A673 (cell line): ENCODE measurements around the gene CDH10. TPM values are rescaled to one million over a fixed set of nuclear protein-coding genes. Genes with fewer than 3 reads are reported as not detected.

ENCODE experiments used
- BruUV-seq: library from RNA; stranded (reverse); fragments of 400-500 nt; replicated peaks from 2 replicates; lab custom pipeline; 2021; lab: Mats Ljungman, UMichigan
- CTCF ChIA-PET: fragments of 300-600 bp; sonication (Branson Sonifier 250); formaldehyde crosslinking; loops from one replicate; lab custom pipeline; 2022; ENCODE audit warnings: antibody characterized with exemption; lab: Charles Lee
- POLR2A ChIA-PET: fragments of 300-600 bp; sonication (Branson Sonifier 250); formaldehyde crosslinking; loops from one replicate; lab custom pipeline; 2022; ENCODE audit warnings: antibody characterized with exemption; ENCODE audit not compliant: low non-redundant PET; lab: Charles Lee
- DNase-seq: peaks from one replicate; pipeline ENCODE4 v3.0.0-alpha.2; 2015; ENCODE audit warnings: low spot score
- H3K27ac ChIP-seq: fragments of 200-600 bp; sonication (generic); 2 replicates; pipeline ENCODE4 v1.5.1; 2016; ENCODE audit warnings: mixed run types, low read depth, mild to moderate bottlenecking, mixed read lengths, antibody characterized with exemption, low read length; ENCODE audit not compliant: poor library complexity, severe bottlenecking
- H3K27me3 ChIP-seq: fragments of 200-600 bp; sonication (generic); replicated peaks from 2 replicates; pipeline ENCODE4 v1.6.1; 2017; ENCODE audit warnings: mixed run types, low read depth, mild to moderate bottlenecking, mixed read lengths, antibody characterized with exemption, low read length; ENCODE audit not compliant: insufficient read depth, poor library complexity
- H3K36me3 ChIP-seq: fragments of 200-600 bp; sonication (generic); 2 replicates; pipeline ENCODE4 v1.6.1; 2016; ENCODE audit warnings: mixed run types, mild to moderate bottlenecking, mixed read lengths, antibody characterized with exemption, low read length; ENCODE audit not compliant: insufficient read depth, poor library complexity, severe bottlenecking
- H3K4me1 ChIP-seq: fragments of 200-600 bp; sonication (generic); 2 replicates; pipeline ENCODE4 v1.6.1; 2017; ENCODE audit warnings: mixed run types, mild to moderate bottlenecking, mixed read lengths, antibody characterized with exemption, low read length; ENCODE audit not compliant: insufficient read depth, poor library complexity, severe bottlenecking
- H3K4me3 ChIP-seq: fragments of 200-600 bp; sonication (generic); 2 replicates; pipeline ENCODE4 v1.5.1; 2016; ENCODE audit warnings: low read depth, mixed run types, mild to moderate bottlenecking, mixed read lengths, low read length; ENCODE audit not compliant: poor library complexity, severe bottlenecking
- H3K9me3 ChIP-seq: fragments of 200-600 bp; sonication (generic); 2 replicates; pipeline ENCODE4 v1.6.1; 2016; ENCODE audit warnings: mixed run types, low read depth, mild to moderate bottlenecking, mixed read lengths, antibody characterized with exemption, low read length; ENCODE audit not compliant: poor library complexity, severe bottlenecking
- EZH2 ChIP-seq: fragments of 200-600 bp; sonication (generic); IDR thresholded peaks from 2 replicates; pipeline ENCODE4 v1.6.1; 2017; ENCODE audit warnings: borderline replicate concordance, low read depth, mild to moderate bottlenecking, mixed read lengths, antibody characterized with exemption, low read length; ENCODE audit not compliant: poor library complexity, severe bottlenecking
- intact Hi-C: fragments of 100-400 bp; cut with micrococcal nuclease; formaldehyde crosslinking; loops from one replicate; pipeline ENCODE4 v1.10.0; 2022; ENCODE audit not compliant: unreplicated experiment
- total RNA-seq: library from RNA; stranded (reverse); gene quantifications from 2 replicates; pipeline ENCODE4 v1.2.3, GENCODE V29; 2021
- TF ChIP-seq, protein P1 (sequence below): fragments of 300-800, 200-600 bp; sonication (generic); conservative IDR thresholded peaks from 2 replicates; pipeline ENCODE4 v1.5.1; 2017; ENCODE audit warnings: low read depth, mild to moderate bottlenecking, antibody characterized with exemption, low read length, moderate library complexity, mixed read lengths

CDH10 gene
- total RNA-seq, 1 experiment from 2014 or later: 1.2 TPM

DNA sequence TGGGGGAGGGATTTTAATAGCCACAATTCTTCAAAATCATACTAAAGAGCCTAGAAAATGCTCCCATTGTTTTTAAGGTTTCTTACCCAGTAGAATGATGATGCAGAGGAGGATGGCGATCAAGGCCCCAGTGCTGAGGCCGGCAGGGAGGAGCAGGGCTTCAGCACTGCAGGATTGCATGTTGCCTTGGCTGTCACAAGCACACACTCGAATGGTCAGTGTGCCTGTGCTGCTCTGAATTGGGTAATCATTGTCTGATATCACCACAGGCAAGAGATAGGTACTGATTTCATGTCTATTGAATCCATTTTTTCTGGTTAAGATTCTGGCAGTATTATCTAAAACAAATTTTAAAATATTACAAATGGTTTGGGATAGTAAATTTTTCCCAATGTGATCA lies 153.3 kb downstream of the CDH10 start:
- ChIA-PET POLR2A (no interaction called here), CTCF (no interaction called here)
- no peaks in the 10 kb centered on the region for H3K36me3 ChIP-seq
- no peaks in the 10 kb centered on the region for H3K27me3 ChIP-seq
- no peaks in the 10 kb centered on the region for H3K9me3 ChIP-seq
- intact Hi-C loops: no loop called here
- DNase-seq: no peak
- peaks cover under 1% of the 10 kb centered on the region for H3K4me1 ChIP-seq
- TF ChIP-seq, protein P1, sequence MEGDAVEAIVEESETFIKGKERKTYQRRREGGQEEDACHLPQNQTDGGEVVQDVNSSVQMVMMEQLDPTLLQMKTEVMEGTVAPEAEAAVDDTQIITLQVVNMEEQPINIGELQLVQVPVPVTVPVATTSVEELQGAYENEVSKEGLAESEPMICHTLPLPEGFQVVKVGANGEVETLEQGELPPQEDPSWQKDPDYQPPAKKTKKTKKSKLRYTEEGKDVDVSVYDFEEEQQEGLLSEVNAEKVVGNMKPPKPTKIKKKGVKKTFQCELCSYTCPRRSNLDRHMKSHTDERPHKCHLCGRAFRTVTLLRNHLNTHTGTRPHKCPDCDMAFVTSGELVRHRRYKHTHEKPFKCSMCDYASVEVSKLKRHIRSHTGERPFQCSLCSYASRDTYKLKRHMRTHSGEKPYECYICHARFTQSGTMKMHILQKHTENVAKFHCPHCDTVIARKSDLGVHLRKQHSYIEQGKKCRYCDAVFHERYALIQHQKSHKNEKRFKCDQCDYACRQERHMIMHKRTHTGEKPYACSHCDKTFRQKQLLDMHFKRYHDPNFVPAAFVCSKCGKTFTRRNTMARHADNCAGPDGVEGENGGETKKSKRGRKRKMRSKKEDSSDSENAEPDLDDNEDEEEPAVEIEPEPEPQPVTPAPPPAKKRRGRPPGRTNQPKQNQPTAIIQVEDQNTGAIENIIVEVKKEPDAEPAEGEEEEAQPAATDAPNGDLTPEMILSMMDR: no peak
- TF ChIP-seq EZH2: no peak
- no peak overlapping the region for H3K27ac ChIP-seq
- no TSS peak for BruUV-seq
- no peak overlapping the region for H3K4me3 ChIP-seq

DNA sequence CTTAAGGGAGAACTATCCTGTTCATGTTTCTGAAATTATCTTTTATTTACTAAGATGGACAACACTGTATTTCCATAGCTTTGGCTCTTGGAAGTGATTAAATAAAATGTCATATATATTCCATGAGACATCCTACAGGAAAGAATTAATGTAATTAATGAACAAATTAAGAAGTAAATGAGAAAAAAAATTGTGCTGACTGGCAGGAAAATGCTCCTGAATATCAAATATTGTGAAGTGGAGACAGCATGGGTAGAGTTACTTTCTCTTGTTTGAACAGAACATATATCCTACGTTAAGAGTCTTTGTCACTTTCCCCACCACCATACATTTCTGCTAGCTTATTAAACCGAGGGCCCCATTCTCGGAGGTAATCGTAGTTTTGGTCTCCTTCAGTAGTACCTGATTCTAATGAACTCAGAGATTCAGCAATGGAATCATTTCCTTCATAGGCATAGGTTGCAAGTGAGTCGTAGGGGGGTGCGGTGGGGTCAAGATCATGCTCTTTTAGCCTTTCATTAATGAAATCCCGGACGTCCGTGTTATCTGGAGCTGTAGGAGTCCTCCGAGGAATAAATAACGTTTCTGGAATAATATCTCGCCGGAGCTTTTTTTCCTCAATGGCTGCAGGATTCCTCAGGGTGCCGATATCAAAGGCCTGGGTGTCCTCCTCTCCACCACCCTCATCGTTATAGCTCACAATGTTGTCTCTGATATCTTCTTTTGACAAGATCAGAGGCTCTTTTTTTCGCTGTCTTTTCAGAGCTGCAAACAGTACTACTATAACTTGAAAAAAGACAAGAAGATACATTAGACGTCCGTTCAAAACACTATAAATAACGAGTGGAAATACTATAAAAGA lies 157.2 kb downstream of the CDH10 start:
- ChIA-PET POLR2A (no interaction called here), CTCF (no interaction called here)
- DNase-seq: no peak
- Histone ChIP-seq H3K36me3 (no peaks in the 10 kb centered on the region), H3K27me3 (no peaks in the 10 kb centered on the region), H3K4me1 (peaks cover 7% of the 10 kb centered on the region), H3K9me3 (no peaks in the 10 kb centered on the region), H3K4me3 (no peak overlapping the region), H3K27ac (no peak overlapping the region)
- no TSS peak for BruUV-seq
- TF ChIP-seq, protein P1: no peak
- no peak for TF ChIP-seq EZH2
- intact Hi-C loops: no loop called here

DNA sequence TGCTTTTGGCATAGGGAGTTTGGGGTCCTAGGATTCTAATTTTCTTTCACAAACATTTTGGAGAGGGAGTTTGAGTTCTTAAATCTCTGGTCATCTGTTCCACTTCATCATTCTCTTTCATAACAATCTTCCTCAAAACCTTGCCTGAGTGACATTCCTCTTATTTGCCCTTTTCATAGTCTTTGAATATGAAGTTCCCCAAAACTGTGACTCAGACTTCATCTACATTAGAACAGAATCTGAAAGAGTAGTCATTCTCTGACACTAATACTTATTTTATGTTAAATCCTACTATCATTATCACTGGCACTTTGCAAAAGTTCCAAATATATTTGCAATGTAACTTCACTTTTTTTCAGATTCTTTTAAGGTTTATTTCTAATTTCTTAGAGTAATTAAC lies 163.8 kb downstream of the CDH10 start:
- POLR2A ChIA-PET: no interaction called here
- Histone ChIP-seq H3K27ac (no peak overlapping the region), H3K36me3 (no peaks in the 10 kb centered on the region), H3K27me3 (no peaks in the 10 kb centered on the region), H3K4me1 (peaks cover 2% of the 10 kb centered on the region), H3K4me3 (no peak overlapping the region), H3K9me3 (peaks cover 2% of the 10 kb centered on the region)
- TF ChIP-seq EZH2: no peak
- TF ChIP-seq, protein P1: no peak
- intact Hi-C loops: no loop called here
- BruUV-seq: no TSS peak
- CTCF ChIA-PET: no interaction called here
- no peak for DNase-seq
